HT1080 (cell line): ENCODE data around the gene IGSF21. TPM values are rescaled to one million over a fixed set of nuclear protein-coding genes. Genes with fewer than 3 reads are reported as not detected.

Experiments used
- DNase-seq: peaks from one replicate; pipeline ENCODE4 v3.0.0-alpha.2; 2015; ENCODE audit warnings: low read depth
- total RNA-seq: library from RNA; depleted of rRNA; stranded (reverse); fragments of >200 nt; shearing (Covaris generic); gene quantifications from 2 replicates; pipeline ENCODE4 v1.2.3, GENCODE V29; 2014

The IGSF21 gene
- total RNA-seq, 1 experiment from 2014 or later, result not detected

GRCh38 chr1:18294437-18295176 lies 187.0 kb downstream of the IGSF21 start:
- DNase-seq, result no peak

DNA sequence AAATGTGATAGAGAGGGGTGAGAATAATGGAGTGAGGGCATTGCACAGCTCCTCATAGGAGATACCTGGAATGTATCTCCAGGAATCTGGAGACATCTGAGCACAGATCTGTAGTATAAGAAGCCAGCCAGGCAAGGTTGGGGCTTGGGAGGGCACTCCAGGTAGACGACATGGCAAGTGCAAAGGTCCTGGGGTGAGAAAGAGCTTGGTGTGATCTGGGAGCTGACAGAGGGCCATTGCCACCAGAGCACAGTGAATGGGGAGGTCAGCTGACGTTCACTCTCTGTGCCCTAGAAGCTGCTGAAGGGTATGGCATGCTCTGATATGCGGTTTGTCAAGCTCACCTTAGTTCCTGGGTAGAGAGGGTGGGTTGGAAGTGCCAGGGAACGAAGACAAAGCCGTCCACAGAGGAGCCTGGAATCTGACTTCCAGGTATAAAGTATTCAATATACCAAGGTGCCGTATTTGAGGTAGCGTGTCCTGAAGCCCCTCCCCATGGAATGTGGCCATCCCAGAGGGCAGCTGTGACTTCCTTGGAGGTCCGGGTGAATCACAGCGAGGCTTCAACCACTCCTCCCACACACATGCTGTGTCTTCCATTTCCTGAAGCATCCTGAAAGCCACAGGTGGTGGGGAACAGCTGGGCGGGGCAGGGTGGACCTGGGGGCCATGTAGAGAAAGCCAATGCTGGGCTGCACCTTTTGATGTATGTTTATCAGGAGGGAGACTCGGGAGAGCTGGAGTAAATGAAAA lies 190.5 kb downstream of the IGSF21 start:
- DNase-seq, result no peak

- DNase-seq, result no peak
Observed at GRCh38 chr1:18299441-18300338, 192.1 kb downstream of the IGSF21 start.

DNA sequence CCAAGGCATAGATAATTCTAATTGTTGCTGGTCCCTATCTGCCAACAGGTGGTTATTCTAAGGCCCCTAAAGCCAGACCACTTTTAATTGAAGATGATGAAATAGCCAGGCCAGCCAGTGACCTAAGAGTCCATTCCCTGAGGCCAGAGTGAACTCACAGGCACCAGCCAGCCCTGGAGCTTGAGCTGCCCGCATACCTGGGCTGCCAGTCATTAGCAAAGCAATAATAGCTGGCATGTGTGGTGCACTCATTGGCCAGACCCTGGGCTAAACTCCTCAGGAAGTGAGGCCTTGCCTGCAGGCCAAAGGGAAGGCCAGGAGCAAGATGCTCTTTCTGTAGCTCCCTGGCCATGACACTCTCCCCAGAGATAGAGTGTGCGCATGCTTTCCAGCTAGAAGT lies 192.8 kb downstream of the IGSF21 start:
- no peak for DNase-seq

- no peak for DNase-seq
Observed at GRCh38 chr1:18302788-18303413, 195.3 kb downstream of the IGSF21 start.

- DNase-seq, result no peak
Observed at GRCh38 chr1:18304151-18304869, 196.7 kb downstream of the IGSF21 start.

DNA sequence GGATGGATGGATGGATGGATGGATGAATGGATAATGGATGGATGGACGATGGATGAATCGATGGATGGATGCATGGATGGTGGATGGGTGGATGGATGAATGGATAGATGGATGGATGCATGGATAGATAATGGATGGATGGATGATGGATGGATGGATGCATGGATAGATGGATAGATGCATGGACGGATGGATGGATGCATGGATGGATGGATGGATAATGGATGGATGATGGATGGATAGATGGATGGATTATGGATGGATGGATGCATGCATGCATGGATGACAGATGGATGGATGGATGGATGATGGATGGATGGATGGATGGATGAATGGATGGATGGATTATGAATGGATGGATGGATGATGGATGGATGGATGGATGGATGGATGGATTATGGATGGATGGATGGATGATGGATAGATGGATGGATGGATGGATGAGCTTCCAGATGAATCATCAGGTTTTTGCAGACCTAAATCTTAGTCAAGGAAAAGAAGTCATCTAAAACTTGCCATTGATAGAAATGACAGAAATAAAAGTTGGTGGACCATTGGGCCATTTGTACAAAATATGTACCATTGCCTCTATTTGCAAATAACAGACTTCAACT lies 197.7 kb downstream of the IGSF21 start:
- DNase-seq, result no peak

GRCh38 chr1:18307329-18307898 lies 199.8 kb downstream of the IGSF21 start:
- no peak for DNase-seq

DNA sequence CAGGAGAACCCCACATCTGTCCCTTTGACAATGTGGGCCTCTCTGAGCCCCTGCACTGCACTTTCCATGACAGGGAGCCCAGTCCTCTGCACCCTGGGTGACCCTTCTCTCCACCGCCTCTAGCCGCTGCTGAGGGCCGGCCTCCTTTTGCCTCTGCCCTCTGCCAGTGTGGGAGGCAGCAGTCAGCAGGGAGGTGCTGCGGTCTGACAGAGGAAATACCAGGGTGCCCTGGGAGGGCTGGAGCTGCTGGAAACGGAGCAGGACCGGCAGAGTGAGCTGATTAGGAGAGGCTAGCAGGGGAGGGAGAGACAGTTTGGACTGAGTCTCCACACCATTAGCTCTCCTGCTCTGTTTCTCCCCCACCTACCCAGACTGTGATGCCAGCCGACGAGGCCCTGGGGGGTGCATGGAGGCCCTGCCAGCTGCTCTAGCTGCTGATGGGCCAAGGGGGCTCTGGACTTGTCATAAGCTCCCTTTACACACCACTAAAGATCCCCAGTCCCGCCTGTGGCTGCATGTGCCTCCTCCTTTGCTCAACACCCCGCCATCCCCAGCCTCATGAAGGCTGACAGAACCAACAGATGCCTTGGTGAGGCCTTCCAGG lies 202.1 kb downstream of the IGSF21 start:
- DNase-seq, result peak; percentile 10

- DNase-seq, result no peak
Observed at GRCh38 chr1:18312961-18313360, 205.4 kb downstream of the IGSF21 start.

DNA sequence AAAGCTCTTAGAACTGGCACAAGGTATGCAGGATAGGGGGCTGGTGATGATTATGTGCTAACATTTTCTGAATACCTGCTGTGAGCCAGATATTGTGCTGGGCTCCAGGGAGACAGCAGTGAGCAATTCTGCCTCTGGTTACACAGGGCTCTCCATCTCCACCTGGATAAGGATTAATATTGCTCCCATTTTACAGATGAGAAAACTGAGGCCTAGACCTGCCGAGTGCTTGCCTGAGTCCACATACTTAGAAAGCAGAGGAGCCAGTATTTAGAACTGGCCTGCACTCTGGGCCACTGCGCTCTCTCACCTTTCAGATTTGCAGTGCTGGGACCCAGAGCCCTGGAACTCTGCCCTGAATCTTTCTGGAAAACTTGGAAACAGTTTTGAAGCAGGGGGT lies 205.9 kb downstream of the IGSF21 start:
- DNase-seq, result no peak

DNA sequence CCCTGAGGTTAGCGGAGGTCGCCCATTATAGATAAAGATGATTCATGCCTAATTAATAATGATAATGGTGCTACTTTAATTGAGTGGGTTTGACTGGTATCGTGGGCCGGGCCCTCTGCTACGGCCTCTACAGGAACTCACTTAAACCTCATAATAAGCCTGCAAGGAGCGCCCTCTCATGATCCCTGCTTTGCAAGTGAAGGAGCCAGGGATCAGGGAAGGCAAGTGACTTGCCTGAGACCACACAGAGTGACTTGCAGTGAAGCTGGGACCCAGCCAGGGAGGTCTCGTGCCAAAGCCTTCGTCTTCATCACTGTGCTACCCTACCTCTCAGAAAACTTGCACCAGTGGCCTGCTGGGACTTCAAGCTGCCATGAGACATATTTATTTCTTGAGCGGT lies 206.8 kb downstream of the IGSF21 start:
- no peak for DNase-seq

GRCh38 chr1:18315449-18315848 lies 207.9 kb downstream of the IGSF21 start:
- DNase-seq, result no peak

DNA sequence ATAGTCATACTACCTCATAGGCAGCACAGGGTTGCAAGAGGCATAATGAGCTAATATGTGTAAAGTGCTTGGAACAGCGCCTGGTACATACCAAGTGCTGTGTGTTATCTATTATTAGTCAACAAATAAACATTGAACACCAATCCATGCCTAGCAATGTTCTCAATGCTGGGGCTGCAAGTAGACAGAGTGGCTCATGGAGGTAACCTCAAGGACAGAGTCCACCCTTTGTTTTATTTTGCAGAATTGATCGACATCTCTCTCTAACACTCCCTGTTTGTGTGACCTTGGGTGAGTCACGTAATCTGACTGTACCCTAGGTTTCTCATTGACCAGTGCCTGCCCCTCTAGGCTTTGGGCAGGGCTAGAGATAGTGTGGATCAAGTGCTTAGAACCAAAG lies 209.2 kb downstream of the IGSF21 start:
- DNase-seq, result no peak

GRCh38 chr1:18319099-18319498 lies 211.5 kb downstream of the IGSF21 start:
- no peak for DNase-seq

- no peak for DNase-seq
Observed at GRCh38 chr1:18320051-18320450, 212.5 kb downstream of the IGSF21 start.

GRCh38 chr1:18322368-18323032 lies 214.9 kb downstream of the IGSF21 start:
- DNase-seq, result no peak

- no peak for DNase-seq
Observed at GRCh38 chr1:18323259-18323658, 215.7 kb downstream of the IGSF21 start.

DNA sequence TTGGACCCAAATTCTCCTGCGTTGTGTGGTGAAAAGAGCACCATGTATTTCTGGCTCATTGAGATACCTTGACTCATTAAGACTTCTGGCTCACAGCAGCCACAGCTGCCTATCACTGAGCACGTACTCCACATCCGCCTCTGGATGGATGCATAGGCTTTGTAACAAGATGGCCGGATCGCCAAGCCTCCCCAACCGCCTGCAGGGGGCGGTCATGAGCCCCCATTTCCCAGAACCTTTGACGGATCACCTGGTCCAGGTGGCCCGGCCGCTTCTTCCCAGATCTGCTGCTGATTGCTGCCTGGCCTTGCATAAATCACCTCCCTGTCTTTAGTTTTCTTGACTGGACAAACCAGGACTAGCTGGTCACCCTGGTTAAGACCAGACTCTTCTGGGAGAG lies 216.6 kb downstream of the IGSF21 start:
- peak; percentile 8 for DNase-seq
